ENCODE data around the gene BATF3.

- no peak for TF ChIP-seq POLR2A (IDR thresholded peaks at IDR 0.05)
- no peak for TF ChIP-seq CTCF (IDR thresholded peaks at IDR 0.05)
Measured at GRCh38 chr1:212716161-212716560, 16.5 kb upstream of the BATF3 start.

All from thyroid gland (tissue), 4 donors.